SK-N-MC (cell line): ENCODE results near the gene CCNL1.

Experiments used
- DNase-seq: peaks from one replicate; pipeline ENCODE4 v3.0.0-alpha.2; 2011; ENCODE audit warnings: low read depth, low spot score
- H3K27ac ChIP-seq: fragments of 200-600 bp; sonication (generic); 2 replicates; pipeline ENCODE4 v1.5.1; 2016; ENCODE audit warnings: mixed run types
- H3K36me3 ChIP-seq: fragments of 200-600 bp; sonication (generic); 2 replicates; pipeline ENCODE4 v1.6.1; 2017; ENCODE audit warnings: antibody characterized with exemption, low read length, mixed read lengths; ENCODE audit not compliant: insufficient read depth
- H3K4me3 ChIP-seq: fragments of 200-600 bp; sonication (generic); 2 replicates; pipeline ENCODE4 v1.5.1; 2016
- H3K9ac ChIP-seq: fragments of 200-600 bp; sonication (generic); 2 replicates; pipeline ENCODE4 v1.8.0; 2017; ENCODE audit warnings: mixed run types, mixed read lengths; ENCODE audit not compliant: insufficient read length
- H3K9me3 ChIP-seq: fragments of 200-600 bp; sonication (generic); 2 replicates; pipeline ENCODE4 v1.6.1; 2017; ENCODE audit warnings: low read depth, mild to moderate bottlenecking, antibody characterized with exemption, low read length, moderate library complexity, mixed read lengths
- EZH2 ChIP-seq: fragments of 200-600 bp; sonication (generic); IDR thresholded peaks from one replicate; pipeline ENCODE4 v1.6.1; 2017; ENCODE audit warnings: antibody characterized with exemption
- FOXP2 ChIP-seq: optimal IDR thresholded peaks from 2 replicates; pipeline ENCODE3; 2011; ENCODE audit warnings: mild to moderate bottlenecking, moderate library complexity; ENCODE audit not compliant: insufficient read depth; ENCODE audit errors: extremely low read length, control extremely low read depth
- POLR2AphosphoS5 ChIP-seq: IDR thresholded peaks from 2 replicates; pipeline ENCODE4 v1.6.1; 2012; ENCODE audit warnings: mild to moderate bottlenecking, low read depth, low read length, borderline replicate concordance

CCNL1 gene

DNA sequence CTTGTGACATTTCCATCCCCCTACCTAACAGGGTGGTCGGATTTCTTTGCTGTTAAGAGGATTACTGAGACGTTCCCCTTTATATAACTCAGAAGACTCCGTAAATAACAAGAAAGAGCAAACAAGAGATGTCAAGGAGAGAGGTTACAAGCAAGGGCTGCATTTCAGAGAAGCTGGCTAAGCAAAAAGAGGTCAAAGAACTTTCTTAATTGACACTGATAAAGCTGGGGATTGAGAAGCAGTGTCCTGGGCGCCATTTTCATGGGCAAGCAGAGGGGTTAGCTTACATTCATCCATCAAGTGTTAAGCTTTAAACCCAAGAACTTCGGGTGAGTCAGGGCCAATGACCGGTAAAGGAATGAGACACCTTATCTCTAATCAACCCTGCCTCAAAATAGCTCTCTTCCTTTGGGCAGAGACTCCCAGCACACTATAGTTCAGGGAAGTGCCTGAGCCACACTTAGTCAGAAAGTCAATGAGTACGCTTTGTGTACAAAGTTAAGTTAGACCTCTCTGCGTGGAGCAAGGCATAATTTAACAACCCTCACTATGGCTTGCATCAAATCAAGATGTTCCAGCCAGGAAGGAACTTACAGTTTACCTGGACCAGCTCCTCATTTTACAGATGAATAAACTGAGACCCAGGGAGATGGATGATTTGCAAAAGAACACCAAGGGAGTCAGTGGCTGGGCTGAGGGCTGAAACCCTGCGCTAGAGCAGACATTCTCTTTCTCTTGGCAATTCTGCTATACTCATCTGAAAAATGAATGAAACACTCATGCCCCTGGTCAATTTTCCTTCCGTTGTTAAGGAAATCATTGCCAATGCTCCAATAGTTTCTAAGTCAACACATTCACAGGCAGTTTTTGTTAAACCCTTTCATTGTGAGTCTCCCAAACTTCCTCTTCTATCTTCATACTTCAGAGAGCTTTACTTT, 44.6 kb downstream of the CCNL1 start:
- TF ChIP-seq POLR2AphosphoS5 (no peak), EZH2 (no peak), FOXP2 (no peak)
- no peak overlapping the region for H3K4me3 ChIP-seq
- DNase-seq = no peak
- no peak overlapping the region for H3K27ac ChIP-seq
- no peaks in the 10 kb centered on the region for H3K9me3 ChIP-seq
- no peaks in the 10 kb centered on the region for H3K36me3 ChIP-seq
- no peak overlapping the region for H3K9ac ChIP-seq

DNA sequence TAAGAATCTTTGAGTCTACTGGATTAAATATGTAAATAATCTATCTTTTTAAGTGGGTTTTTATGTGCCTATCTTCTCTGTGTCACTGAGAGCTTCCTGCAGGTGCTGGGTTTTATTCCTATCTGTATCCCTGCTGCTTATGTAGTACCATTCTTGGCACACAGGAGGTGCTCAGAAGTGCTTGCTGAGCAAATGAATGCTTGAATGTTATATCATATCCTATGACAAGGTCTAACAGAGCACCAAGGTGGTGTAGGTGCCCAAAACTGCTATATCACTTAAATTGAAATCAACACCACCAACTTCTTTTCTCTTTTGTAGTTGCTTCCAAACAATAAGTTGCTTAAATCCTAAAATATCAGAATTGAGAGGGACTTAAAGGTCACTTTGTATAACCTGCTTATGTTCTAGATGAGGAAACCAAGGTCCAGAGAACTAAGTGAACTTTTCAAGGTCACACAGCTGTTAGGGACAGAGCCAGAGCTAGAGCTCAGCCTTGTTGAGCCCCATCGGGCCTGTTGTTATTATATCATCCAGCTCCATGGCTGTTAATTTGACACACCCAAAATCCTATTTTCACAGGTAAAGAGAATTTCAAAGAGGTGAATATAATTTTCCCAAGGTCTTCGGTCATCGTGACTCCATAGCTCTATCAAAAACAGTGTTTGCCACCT, 46.0 kb downstream of the CCNL1 start:
- no peak for DNase-seq
- no peak overlapping the region for H3K4me3 ChIP-seq
- H3K9ac ChIP-seq = no peak overlapping the region
- no peak for TF ChIP-seq POLR2AphosphoS5
- TF ChIP-seq FOXP2 = no peak
- TF ChIP-seq EZH2 = no peak
- no peak overlapping the region for H3K27ac ChIP-seq
- H3K36me3 ChIP-seq = no peaks in the 10 kb centered on the region
- no peaks in the 10 kb centered on the region for H3K9me3 ChIP-seq

DNA sequence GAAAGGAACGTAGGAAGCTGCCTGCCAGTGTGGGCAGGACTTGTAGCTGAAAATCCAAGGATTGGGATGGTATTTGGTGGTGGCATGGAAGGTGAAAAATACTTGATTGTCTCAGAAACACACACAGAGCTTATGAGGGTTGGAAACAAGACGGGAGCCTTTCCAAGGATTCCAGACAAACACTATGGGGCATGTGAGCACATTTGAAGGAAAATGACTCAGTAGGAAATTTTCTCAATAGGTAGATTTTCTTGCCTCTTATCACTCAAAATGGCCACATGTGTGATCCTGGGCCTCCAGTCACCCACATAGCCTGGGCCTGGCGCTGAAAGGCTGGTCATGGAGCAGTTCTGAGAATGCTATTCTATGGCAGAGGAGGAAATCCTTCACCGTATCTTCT, 47.4 kb downstream of the CCNL1 start:
- Histone ChIP-seq H3K4me3 (no peak overlapping the region), H3K27ac (no peak overlapping the region), H3K9me3 (no peaks in the 10 kb centered on the region), H3K36me3 (no peaks in the 10 kb centered on the region), H3K9ac (no peak overlapping the region)
- no peak for DNase-seq
- TF ChIP-seq FOXP2 (no peak), POLR2AphosphoS5 (no peak), EZH2 (no peak)

DNA sequence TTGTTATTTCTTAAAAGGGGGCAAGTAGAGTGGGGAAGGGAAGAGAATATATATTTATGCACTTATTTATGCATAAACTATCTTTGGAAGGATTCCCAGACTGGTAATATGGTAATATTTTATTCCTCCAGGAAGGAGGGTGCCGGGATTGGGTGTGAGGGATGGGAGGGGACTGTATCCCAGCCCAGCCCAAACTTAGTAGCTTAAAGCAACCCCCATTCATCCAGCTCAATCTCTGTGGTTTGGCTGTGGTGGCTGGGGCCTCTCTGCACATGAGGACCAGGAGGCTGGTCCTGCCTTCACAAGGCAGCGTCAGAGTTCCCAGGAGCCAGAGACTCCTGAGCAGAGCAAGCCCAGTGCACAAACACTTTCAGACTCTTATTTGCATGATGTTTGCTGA, 48.4 kb downstream of the CCNL1 start:
- Histone ChIP-seq H3K9ac (no peak overlapping the region), H3K36me3 (no peaks in the 10 kb centered on the region), H3K9me3 (no peaks in the 10 kb centered on the region), H3K27ac (peak overlapping the region; percentile 68), H3K4me3 (peak overlapping the region; percentile 61)
- peak; percentile 79 for DNase-seq
- TF ChIP-seq POLR2AphosphoS5 (peak; percentile 43; the same call in 1 of the 2 replicates), FOXP2 (peak; percentile 95), EZH2 (no peak)

DNA sequence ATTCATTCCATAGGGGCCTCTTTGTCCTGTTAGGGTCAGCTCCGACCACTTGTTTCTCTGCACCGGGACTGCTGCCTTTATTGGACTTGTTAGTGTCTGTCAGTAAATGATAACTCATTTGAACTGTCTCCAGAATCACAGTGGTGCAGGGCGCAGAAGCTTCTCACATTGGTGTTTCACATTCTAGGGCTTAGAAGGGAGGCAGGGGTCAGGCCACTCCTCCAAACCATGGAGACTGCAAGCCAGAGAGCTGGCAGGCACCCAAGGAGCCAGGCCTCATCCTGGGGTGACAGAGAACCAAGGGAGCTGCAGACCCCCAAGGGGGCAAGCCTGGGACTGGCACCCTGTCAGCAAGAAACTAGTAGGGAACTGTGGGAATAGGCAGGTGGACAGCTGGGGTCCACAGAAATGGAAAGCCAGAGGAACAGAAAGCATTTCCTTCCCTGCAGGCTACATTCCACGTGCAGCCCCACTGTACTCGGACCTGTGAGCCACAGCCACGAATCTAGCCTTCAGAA, 49.1 kb downstream of the CCNL1 start:
- H3K27ac ChIP-seq = peak overlapping the region; percentile 68
- no peaks in the 10 kb centered on the region for H3K9me3 ChIP-seq
- no peaks in the 10 kb centered on the region for H3K36me3 ChIP-seq
- TF ChIP-seq EZH2 (no peak), POLR2AphosphoS5 (no peak), FOXP2 (no peak)
- H3K4me3 ChIP-seq = peak overlapping the region; percentile 61
- H3K9ac ChIP-seq = no peak overlapping the region
- no peak for DNase-seq

DNA sequence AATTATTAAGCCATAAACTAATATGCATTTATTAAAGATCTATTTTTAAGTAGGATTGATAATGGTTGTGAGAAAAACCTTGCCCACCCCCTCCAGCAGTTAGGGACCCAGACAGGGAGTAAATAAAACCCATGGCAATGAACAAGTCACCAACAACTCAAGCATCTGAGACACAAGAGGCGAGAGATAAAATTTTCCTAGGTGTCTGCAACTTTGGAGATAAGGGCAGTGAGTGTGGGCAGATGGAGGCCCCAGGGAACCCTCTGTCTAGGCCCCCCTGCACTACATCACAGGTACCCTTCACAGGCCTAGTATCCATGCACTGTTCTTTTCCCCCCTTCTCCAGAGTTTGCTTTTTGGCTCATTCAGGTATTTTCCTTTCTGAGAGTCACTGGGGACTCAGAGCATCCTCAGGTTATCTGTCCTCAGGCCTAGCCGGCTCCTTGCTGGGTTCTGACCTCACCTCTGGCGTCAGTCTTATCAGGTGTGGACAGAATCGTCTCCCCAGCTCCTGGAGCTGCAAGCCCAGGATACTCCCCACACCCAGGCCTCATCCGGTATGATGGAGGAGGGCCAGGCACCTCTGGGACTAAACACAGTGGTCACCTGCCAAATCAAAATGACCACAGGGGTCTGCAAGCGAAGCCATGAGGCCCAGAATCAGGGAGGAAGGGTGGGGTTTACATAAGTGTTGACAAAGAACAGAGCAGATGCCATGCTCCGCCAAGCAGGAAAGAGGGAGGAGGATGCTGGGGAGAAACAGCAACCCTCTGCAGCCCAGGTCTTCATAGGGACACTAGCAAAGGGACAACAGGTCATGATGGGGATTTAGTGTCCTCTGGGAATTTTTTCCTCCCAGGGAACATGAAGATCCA, 50.4 kb downstream of the CCNL1 start:
- TF ChIP-seq FOXP2 (no peak), EZH2 (no peak)
- Histone ChIP-seq H3K9ac (no peak overlapping the region), H3K36me3 (no peaks in the 10 kb centered on the region), H3K27ac (no peak overlapping the region), H3K9me3 (no peaks in the 10 kb centered on the region), H3K4me3 (no peak overlapping the region)
- DNase-seq = no peak

DNA sequence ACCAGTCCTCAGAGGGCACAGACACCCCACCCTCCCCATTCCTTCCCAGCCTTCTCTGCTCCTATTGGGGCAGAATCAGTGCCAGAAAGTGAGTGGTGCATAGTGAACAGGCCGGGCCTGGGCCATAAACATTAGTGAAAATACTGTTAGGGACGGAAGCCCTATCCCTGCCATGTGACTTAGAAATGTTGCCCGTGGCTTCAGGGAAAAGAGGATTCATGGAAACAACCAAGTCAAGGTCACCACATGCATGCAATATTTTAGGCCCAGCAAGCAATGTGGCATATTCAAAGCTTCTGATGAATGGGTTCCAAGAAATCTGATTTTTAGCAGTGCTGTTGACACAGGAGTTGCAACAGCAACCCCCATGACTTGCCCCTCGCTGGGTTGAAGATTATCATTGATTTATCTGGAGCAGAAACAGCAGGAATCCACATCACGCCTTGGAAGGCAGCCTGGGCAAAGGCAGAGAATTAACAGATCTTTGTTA, 52.3 kb downstream of the CCNL1 start:
- Histone ChIP-seq H3K27ac (peak overlapping the region; percentile 69), H3K9me3 (no peaks in the 10 kb centered on the region), H3K4me3 (peak overlapping the region; percentile 12; the same call in 1 of the 2 replicates), H3K9ac (no peak overlapping the region), H3K36me3 (no peaks in the 10 kb centered on the region)
- TF ChIP-seq FOXP2 (peak; percentile 94), POLR2AphosphoS5 (no peak)
- DNase-seq = peak; percentile 47

DNA sequence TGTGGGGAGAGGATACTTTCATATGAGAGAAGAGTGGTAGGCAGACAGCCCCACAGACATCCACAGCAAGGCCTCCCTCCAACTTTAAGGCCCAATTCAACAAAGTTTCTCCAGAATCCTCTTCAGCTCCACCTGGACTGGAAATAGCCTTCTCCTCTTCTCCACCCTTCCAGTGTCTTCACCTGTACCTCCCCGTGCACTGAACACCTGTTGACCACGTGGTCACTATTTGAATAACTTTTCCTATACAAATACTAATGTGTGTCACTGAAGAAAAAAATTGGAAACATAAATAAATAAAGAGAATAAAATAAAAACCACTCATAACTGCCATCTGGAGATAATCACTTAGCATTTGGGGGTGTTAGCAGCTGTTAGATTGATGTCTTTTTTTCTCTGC, 52.9 kb downstream of the CCNL1 start:
- Histone ChIP-seq H3K9me3 (no peaks in the 10 kb centered on the region), H3K36me3 (no peaks in the 10 kb centered on the region), H3K4me3 (no peak overlapping the region), H3K9ac (no peak overlapping the region), H3K27ac (peak overlapping the region; percentile 69; the same call in 1 of the 2 replicates)
- DNase-seq = no peak
- TF ChIP-seq FOXP2 (no peak), POLR2AphosphoS5 (no peak), EZH2 (no peak)
